H9 (cell line): ENCODE measurements around the gene PSMD5. TPM values are rescaled to one million over a fixed set of nuclear protein-coding genes. Genes with fewer than 3 reads are reported as not detected.
A peak's percentile ranks its signal among the peaks of the same experiment; 100 is the strongest.

Experiments
- DNase-seq: peaks from one replicate; pipeline ENCODE4 v3.0.0-alpha.2; 2017
- H2AFZ ChIP-seq: one replicate; pipeline ENCODE4 v1.6.1; 2013; ENCODE audit warnings: mild to moderate bottlenecking, low read length, control low read depth, moderate library complexity
- H2AK5ac ChIP-seq: 2 replicates; pipeline ENCODE4 v1.6.1; 2013; ENCODE audit warnings: low read length, control low read depth, mixed read lengths; ENCODE audit not compliant: insufficient read length
- H2BK120ac ChIP-seq: one replicate; pipeline ENCODE4 v1.6.1; 2013; ENCODE audit warnings: low read depth, mild to moderate bottlenecking, low read length, control low read depth, inconsistent platforms; ENCODE audit not compliant: poor library complexity, severe bottlenecking
- H2BK12ac ChIP-seq: 2 replicates; pipeline ENCODE4 v1.6.1; 2013; ENCODE audit warnings: low read length, control low read depth, mixed read lengths, low read depth; ENCODE audit not compliant: insufficient read length
- H2BK15ac ChIP-seq: 2 replicates; pipeline ENCODE4 v1.6.1; 2013; ENCODE audit warnings: low read depth, low read length, control low read depth
- H2BK20ac ChIP-seq: one replicate; pipeline ENCODE4 v1.6.1; 2013; ENCODE audit warnings: low read depth, mild to moderate bottlenecking, low read length, control low read depth, inconsistent platforms; ENCODE audit not compliant: poor library complexity, severe bottlenecking
- H2BK5ac ChIP-seq: 2 replicates; pipeline ENCODE4 v1.6.1; 2013; ENCODE audit warnings: low read length, control low read depth, mixed read lengths; ENCODE audit not compliant: insufficient read length
- H3K14ac ChIP-seq: 2 replicates; pipeline ENCODE4 v1.6.1; 2013; ENCODE audit warnings: low read length, control low read depth; ENCODE audit not compliant: insufficient read depth
- H3K18ac ChIP-seq: 2 replicates; pipeline ENCODE4 v1.6.1; 2013; ENCODE audit warnings: low read depth, mild to moderate bottlenecking, mixed read lengths, low read length, control low read depth; ENCODE audit not compliant: insufficient read length
- H3K23ac ChIP-seq: 2 replicates; pipeline ENCODE4 v1.6.1; 2013; ENCODE audit warnings: low read length, control low read depth, mixed read lengths, low read depth; ENCODE audit not compliant: insufficient read length
- H3K23me2 ChIP-seq: 2 replicates; pipeline ENCODE4 v1.6.1; 2013; ENCODE audit warnings: low read depth, mild to moderate bottlenecking, mixed read lengths, low read length, control low read depth; ENCODE audit not compliant: insufficient read length, poor library complexity, severe bottlenecking
- H3K27ac ChIP-seq: 2 replicates; pipeline ENCODE4 v1.5.1; 2013; ENCODE audit warnings: low read length, control low read depth, mixed read lengths, low read depth; ENCODE audit not compliant: insufficient read length
- H3K27me3 ChIP-seq: 2 replicates; pipeline ENCODE4 v1.6.1; 2013; ENCODE audit warnings: low read length, control low read depth, inconsistent platforms; ENCODE audit not compliant: insufficient read depth
- H3K4ac ChIP-seq: 2 replicates; pipeline ENCODE4 v1.6.1; 2013; ENCODE audit warnings: low read depth, mild to moderate bottlenecking, control low read depth, inconsistent platforms, low read length, moderate library complexity
- H3K4me1 ChIP-seq: 2 replicates; pipeline ENCODE4 v1.6.1; 2013; ENCODE audit warnings: low read length, control low read depth, inconsistent platforms; ENCODE audit not compliant: insufficient read depth
- H3K4me2 ChIP-seq: 2 replicates; pipeline ENCODE4 v1.6.1; 2013; ENCODE audit warnings: low read length, control low read depth, mixed read lengths; ENCODE audit not compliant: insufficient read length, insufficient read depth
- H3K56ac ChIP-seq: 2 replicates; pipeline ENCODE4 v1.6.1; 2013; ENCODE audit warnings: low read depth, mild to moderate bottlenecking, mixed read lengths, low read length, control low read depth; ENCODE audit not compliant: insufficient read length
- H3K79me1 ChIP-seq: 2 replicates; pipeline ENCODE4 v1.6.1; 2013; ENCODE audit warnings: low read depth, mild to moderate bottlenecking, moderate library complexity, low read length, control low read depth, inconsistent platforms; ENCODE audit not compliant: insufficient read depth, poor library complexity, severe bottlenecking
- H3K79me2 ChIP-seq: 2 replicates; pipeline ENCODE4 v1.6.1; 2013; ENCODE audit warnings: low read length, control low read depth, inconsistent platforms; ENCODE audit not compliant: insufficient read depth
- H3K9ac ChIP-seq: 2 replicates; pipeline ENCODE4 v1.6.1; 2013; ENCODE audit warnings: low read length, control low read depth, mixed read lengths; ENCODE audit not compliant: insufficient read length; ENCODE audit errors: extremely low read depth
- H3K9me3 ChIP-seq: one replicate; pipeline ENCODE4 v1.6.1; 2013; ENCODE audit warnings: low read depth, low read length, inconsistent platforms; ENCODE audit not compliant: control insufficient read depth
- H3T11ph ChIP-seq: one replicate; pipeline ENCODE4 v1.6.1; 2013; ENCODE audit warnings: mild to moderate bottlenecking, low read length, control low read depth, inconsistent platforms
- H4K20me1 ChIP-seq: one replicate; pipeline ENCODE4 v1.6.1; 2013; ENCODE audit not compliant: control insufficient read depth, insufficient read length, insufficient read depth
- H4K5ac ChIP-seq: 2 replicates; pipeline ENCODE4 v1.6.1; 2013; ENCODE audit warnings: low read depth, mild to moderate bottlenecking, mixed read lengths, low read length, control low read depth; ENCODE audit not compliant: insufficient read length
- H4K8ac ChIP-seq: replicated peaks from 2 replicates; pipeline ENCODE4 v1.6.1; 2013; ENCODE audit warnings: low read length, control low read depth, mixed read lengths, low read depth; ENCODE audit not compliant: insufficient read length
- H4K91ac ChIP-seq: 2 replicates; pipeline ENCODE4 v1.6.1; 2013; ENCODE audit warnings: low read depth, mild to moderate bottlenecking, moderate library complexity, mixed read lengths, low read length, control low read depth; ENCODE audit not compliant: insufficient read length
- H3K27ac Mint-ChIP-seq, 3 experiments: 2 replicates in 2 of 3; 3 replicates in 1 of 3; pipeline ENCODE4 v1.8.0; 2020 to 2021; ENCODE audit warnings: mixed read lengths in 3 of 3, mild to moderate bottlenecking in 1 of 3, moderate library complexity in 1 of 3
- H3K27me3 Mint-ChIP-seq: 2 replicates; pipeline ENCODE4 v1.8.0; 2021; ENCODE audit warnings: low read depth, mild to moderate bottlenecking, moderate library complexity, mixed read lengths
- H3K36me3 Mint-ChIP-seq, 3 experiments: 2 replicates in 2 of 3; 3 replicates in 1 of 3; pipeline ENCODE4 v1.8.0; 2020 to 2021; ENCODE audit warnings: low read depth in 3 of 3, mixed read lengths in 3 of 3; ENCODE audit not compliant: insufficient read depth in 1 of 3
- H3K4me1 Mint-ChIP-seq, 2 experiments: 2 replicates each; pipeline ENCODE4 v1.8.0; 2020; ENCODE audit warnings: mixed read lengths in 2 of 2
- H3K4me3 Mint-ChIP-seq, 2 experiments: 2 replicates in 1 of 2; 3 replicates in 1 of 2; pipeline ENCODE4 v1.8.0; 2020 to 2021; ENCODE audit warnings: mild to moderate bottlenecking in 2 of 2, mixed read lengths in 2 of 2, moderate library complexity in 1 of 2
- H3K9me3 Mint-ChIP-seq, 2 experiments: 2 replicates in 1 of 2; 3 replicates in 1 of 2; pipeline ENCODE4 v1.8.0; 2020; ENCODE audit warnings: mild to moderate bottlenecking in 2 of 2, mixed read lengths in 2 of 2, moderate library complexity in 1 of 2
- WGBS: extraction: QIAGEN DNeasy Blood & Tissue Kit; methylation state at CpG from one replicate; pipeline ENCODE4 v1.1.7; 2013; ENCODE audit warnings: missing lambda C conversion rate, low lambda C conversion rate, mixed read lengths; ENCODE audit not compliant: insufficient read length; ENCODE audit errors: extremely low coverage; 5-methylcytosine and 5-hydroxymethylcytosine counted together
- total RNA-seq: library from RNA; stranded (reverse); gene quantifications from 2 replicates; pipeline ENCODE4 v1.2.1, GENCODE V29; 2021
- TF ChIP-seq, protein P1 (sequence below): fragments of 200-600 bp; sonication (generic); conservative IDR thresholded peaks from 3 replicates; pipeline ENCODE4 v1.8.0; 2021; ENCODE audit warnings: antibody characterized with exemption, mild to moderate bottlenecking

PSMD5 gene
- total RNA-seq, 1 experiment from 2014 or later: 64.9 TPM

DNA sequence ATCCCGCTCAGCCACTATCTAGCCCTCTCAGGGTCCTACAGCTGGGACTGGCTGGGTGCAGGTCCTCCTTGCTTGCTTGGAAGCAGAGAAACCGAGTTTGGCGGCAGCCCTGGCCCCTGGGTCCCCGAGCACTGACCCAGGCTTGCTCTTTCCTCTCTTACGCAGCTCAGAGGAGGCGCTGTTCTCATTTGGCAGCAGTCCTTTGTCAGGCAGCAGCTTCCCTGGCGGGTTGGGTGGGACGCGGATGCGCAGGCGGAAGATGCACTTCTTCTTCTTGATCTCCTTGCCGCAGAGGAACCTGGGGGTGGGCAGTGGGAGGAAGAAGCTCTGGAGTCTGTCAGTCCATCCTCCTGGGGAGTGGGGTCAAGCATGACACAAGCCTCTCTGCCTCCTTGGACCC is 19.7 kb upstream of the PSMD5 start:
- Histone ChIP-seq H4K8ac (no peak overlapping the region), H3K18ac (no peak overlapping the region), H2BK5ac (no peak overlapping the region), H4K5ac (no peak overlapping the region), H3K9ac (no peak overlapping the region), H3K4me2 (no peak overlapping the region), H3K79me2 (no peaks in the 10 kb centered on the region), H2AFZ (no peak overlapping the region), H4K20me1 (no peaks in the 10 kb centered on the region), H2BK12ac (no peak overlapping the region), H3K79me1 (no peaks in the 10 kb centered on the region), H3K4ac (no peak overlapping the region), H2BK15ac (no peak overlapping the region), H2AK5ac (no peak overlapping the region), H3T11ph (no peak overlapping the region), H4K91ac (no peak overlapping the region), H3K23ac (no peak overlapping the region), H3K14ac (no peak overlapping the region; the same call in 1 of the 2 replicates), H3K23me2 (no peaks in the 10 kb centered on the region), H3K27me3 (no peaks in the 10 kb centered on the region), H3K56ac (no peak overlapping the region), H3K9me3 (no peaks in the 10 kb centered on the region), H2BK20ac (no peak overlapping the region), H2BK120ac (no peak overlapping the region), H3K27ac (no peak overlapping the region), H3K4me1 (no peaks in the 10 kb centered on the region)
- no peaks in the 10 kb centered on the region for H3K27me3 Mint-ChIP-seq
- no peak for DNase-seq
- H3K4me3 Mint-ChIP-seq: no peak overlapping the region
- peaks cover 0 to 12% of the 10 kb centered on the region in 2 experiments; a peak in 1 of 4 replicates for H3K4me1 Mint-ChIP-seq
- no peak overlapping the region for H3K27ac Mint-ChIP-seq
- H3K36me3 Mint-ChIP-seq: peaks cover 0 to 72% (median 22%) of the 10 kb centered on the region in 3 experiments; a peak in 4 of 7 replicates
- no peaks in the 10 kb centered on the region for H3K9me3 Mint-ChIP-seq
- TF ChIP-seq, protein P1, sequence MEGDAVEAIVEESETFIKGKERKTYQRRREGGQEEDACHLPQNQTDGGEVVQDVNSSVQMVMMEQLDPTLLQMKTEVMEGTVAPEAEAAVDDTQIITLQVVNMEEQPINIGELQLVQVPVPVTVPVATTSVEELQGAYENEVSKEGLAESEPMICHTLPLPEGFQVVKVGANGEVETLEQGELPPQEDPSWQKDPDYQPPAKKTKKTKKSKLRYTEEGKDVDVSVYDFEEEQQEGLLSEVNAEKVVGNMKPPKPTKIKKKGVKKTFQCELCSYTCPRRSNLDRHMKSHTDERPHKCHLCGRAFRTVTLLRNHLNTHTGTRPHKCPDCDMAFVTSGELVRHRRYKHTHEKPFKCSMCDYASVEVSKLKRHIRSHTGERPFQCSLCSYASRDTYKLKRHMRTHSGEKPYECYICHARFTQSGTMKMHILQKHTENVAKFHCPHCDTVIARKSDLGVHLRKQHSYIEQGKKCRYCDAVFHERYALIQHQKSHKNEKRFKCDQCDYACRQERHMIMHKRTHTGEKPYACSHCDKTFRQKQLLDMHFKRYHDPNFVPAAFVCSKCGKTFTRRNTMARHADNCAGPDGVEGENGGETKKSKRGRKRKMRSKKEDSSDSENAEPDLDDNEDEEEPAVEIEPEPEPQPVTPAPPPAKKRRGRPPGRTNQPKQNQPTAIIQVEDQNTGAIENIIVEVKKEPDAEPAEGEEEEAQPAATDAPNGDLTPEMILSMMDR: 0 out of 3 replicates have a peak, but pooled peaks have one; percentile 18
- no CpG with 5 or more reads among the region's 12 CpGs for WGBS
